ENCODE data around the gene TBKBP1. TPM values are rescaled to one million over a fixed set of nuclear protein-coding genes. Genes with fewer than 3 reads are reported as not detected.

Gene TBKBP1
- total and polyA plus RNA-seq, 4 donors = 0.25 to 2.0 (median 1.5) TPM

GRCh38 chr17:47727704-47728036 is 33.7 kb downstream of the TBKBP1 start:
- 86% methylated on average over 9 of the region's 9 CpGs for WGBS
- H3K27me3 ChIP-seq (ENCODE audit: control insufficient read depth in 4 of 4, insufficient read depth in 4 of 4, low read length in 3 of 4) = peaks cover 0 to 8% (median 3%) of the 10 kb centered on the region in 4 donors
- no peak for DNase-seq (ENCODE audit: low spot score)

More at GRCh38 chr17:47727704-47728036, 33.7 kb downstream of the TBKBP1 start:
- Histone ChIP-seq H3K4me1 (ENCODE audit: control insufficient read depth in 4 of 4, insufficient read depth in 4 of 4, low read length in 3 of 4) (no peaks in the 10 kb centered on the region), H3K4me3 (ENCODE audit: low read depth in 1 of 3, low read length in 3 of 3) (no peak overlapping the region), H3K27ac (ENCODE audit: low read depth in 1 of 2, low read length in 2 of 2) (no peak overlapping the region), H3K36me3 (ENCODE audit: control insufficient read depth in 4 of 4, insufficient read depth in 3 of 4, low read depth in 1 of 4, low read length in 3 of 4) (no peaks in the 10 kb centered on the region), H3K9me3 (ENCODE audit: control insufficient read depth in 4 of 4, low read length in 3 of 4) (no peaks in the 10 kb centered on the region), H3K9ac (ENCODE audit: low read depth in 1 of 2, low read length in 2 of 2) (no peak overlapping the region)
- TF ChIP-seq JUND (IDR thresholded peaks at IDR 0.05) (no peak), CTCF (IDR thresholded peaks at IDR 0.05; ENCODE audit: low read depth, low read length, missing input control) (no peak), RXRA (IDR thresholded peaks at IDR 0.05) (no peak), ZBTB33 (IDR thresholded peaks at IDR 0.05) (no peak), GABPA (IDR thresholded peaks at IDR 0.05 in 1 of 2, conservative IDR thresholded peaks at IDR 0.05 in 1 of 2) (no peak), YY1 (IDR thresholded peaks at IDR 0.05) (no peak), EGR1 (IDR thresholded peaks at IDR 0.05; ENCODE audit: low read depth in 2 of 2) (no peak), RAD21 (IDR thresholded peaks at IDR 0.05) (no peak), FOXA1 (IDR thresholded peaks at IDR 0.05) (no peak), HNF4A (conservative IDR thresholded peaks at IDR 0.05) (no peak), SP1 (IDR thresholded peaks at IDR 0.05) (no peak), ATF3 (IDR thresholded peaks at IDR 0.05) (no peak), NR2F2 (IDR thresholded peaks at IDR 0.05) (no peak), HNF4G (IDR thresholded peaks at IDR 0.05) (no peak), TAF1 (conservative IDR thresholded peaks at IDR 0.05) (no peak), FOXA2 (IDR thresholded peaks at IDR 0.05) (no peak)
- TF ChIP-seq, protein P1, sequence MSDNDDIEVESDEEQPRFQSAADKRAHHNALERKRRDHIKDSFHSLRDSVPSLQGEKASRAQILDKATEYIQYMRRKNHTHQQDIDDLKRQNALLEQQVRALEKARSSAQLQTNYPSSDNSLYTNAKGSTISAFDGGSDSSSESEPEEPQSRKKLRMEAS (IDR thresholded peaks at IDR 0.05) = no peak
- TF ChIP-seq, protein P2, sequence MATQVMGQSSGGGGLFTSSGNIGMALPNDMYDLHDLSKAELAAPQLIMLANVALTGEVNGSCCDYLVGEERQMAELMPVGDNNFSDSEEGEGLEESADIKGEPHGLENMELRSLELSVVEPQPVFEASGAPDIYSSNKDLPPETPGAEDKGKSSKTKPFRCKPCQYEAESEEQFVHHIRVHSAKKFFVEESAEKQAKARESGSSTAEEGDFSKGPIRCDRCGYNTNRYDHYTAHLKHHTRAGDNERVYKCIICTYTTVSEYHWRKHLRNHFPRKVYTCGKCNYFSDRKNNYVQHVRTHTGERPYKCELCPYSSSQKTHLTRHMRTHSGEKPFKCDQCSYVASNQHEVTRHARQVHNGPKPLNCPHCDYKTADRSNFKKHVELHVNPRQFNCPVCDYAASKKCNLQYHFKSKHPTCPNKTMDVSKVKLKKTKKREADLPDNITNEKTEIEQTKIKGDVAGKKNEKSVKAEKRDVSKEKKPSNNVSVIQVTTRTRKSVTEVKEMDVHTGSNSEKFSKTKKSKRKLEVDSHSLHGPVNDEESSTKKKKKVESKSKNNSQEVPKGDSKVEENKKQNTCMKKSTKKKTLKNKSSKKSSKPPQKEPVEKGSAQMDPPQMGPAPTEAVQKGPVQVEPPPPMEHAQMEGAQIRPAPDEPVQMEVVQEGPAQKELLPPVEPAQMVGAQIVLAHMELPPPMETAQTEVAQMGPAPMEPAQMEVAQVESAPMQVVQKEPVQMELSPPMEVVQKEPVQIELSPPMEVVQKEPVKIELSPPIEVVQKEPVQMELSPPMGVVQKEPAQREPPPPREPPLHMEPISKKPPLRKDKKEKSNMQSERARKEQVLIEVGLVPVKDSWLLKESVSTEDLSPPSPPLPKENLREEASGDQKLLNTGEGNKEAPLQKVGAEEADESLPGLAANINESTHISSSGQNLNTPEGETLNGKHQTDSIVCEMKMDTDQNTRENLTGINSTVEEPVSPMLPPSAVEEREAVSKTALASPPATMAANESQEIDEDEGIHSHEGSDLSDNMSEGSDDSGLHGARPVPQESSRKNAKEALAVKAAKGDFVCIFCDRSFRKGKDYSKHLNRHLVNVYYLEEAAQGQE (IDR thresholded peaks at IDR 0.05) = no peak
